GM23338 (cell line): ENCODE results near the gene CWC27. TPM values are rescaled to one million over a fixed set of nuclear protein-coding genes. Genes with fewer than 3 reads are reported as not detected.

ENCODE experiments used
- ATAC-seq: fragments of 200-7000 bp; cut with Tn5 transposase; 3 replicates; pipeline ENCODE4 v1.9.1; 2020
- DNase-seq: peaks from one replicate; pipeline ENCODE4 v3.0.0-alpha.2; 2015; ENCODE audit warnings: low spot score
- H2AFZ ChIP-seq: fragments of 200-600 bp; sonication (generic); 2 replicates; pipeline ENCODE4 v1.8.0; 2016; ENCODE audit warnings: antibody characterized with exemption, mild to moderate bottlenecking, moderate library complexity
- H3F3A ChIP-seq: fragments of 200-600 bp; sonication (generic); replicated peaks from 2 replicates; pipeline ENCODE4 v1.8.0; 2017; ENCODE audit warnings: antibody characterized with exemption, mixed run types, low read depth
- H3K27ac ChIP-seq: fragments of 200-600 bp; sonication (generic); 2 replicates; pipeline ENCODE4 v1.6.1; 2016; ENCODE audit warnings: low read depth
- H3K27me3 ChIP-seq: fragments of 200-600 bp; sonication (generic); 2 replicates; pipeline ENCODE4 v1.8.0; 2016; ENCODE audit warnings: mild to moderate bottlenecking, mixed run types, moderate library complexity; ENCODE audit not compliant: insufficient read depth
- H3K36me3 ChIP-seq: fragments of 200-600 bp; sonication (generic); 2 replicates; pipeline ENCODE4 v1.8.0; 2016; ENCODE audit warnings: mild to moderate bottlenecking; ENCODE audit not compliant: insufficient read depth
- H3K4me1 ChIP-seq: fragments of 200-600 bp; sonication (generic); 2 replicates; pipeline ENCODE4 v1.8.0; 2016; ENCODE audit warnings: mild to moderate bottlenecking, moderate library complexity; ENCODE audit not compliant: insufficient read depth
- H3K4me2 ChIP-seq: fragments of 200-600 bp; sonication (generic); 2 replicates; pipeline ENCODE4 v1.7.1; 2017; ENCODE audit warnings: mixed run types
- H3K4me3 ChIP-seq: fragments of 200-600 bp; sonication (generic); 2 replicates; pipeline ENCODE4 v1.6.1; 2016; ENCODE audit warnings: mixed run types
- H3K79me2 ChIP-seq: fragments of 200-600 bp; sonication (generic); replicated peaks from 2 replicates; pipeline ENCODE4 v1.8.0; 2017; ENCODE audit warnings: mild to moderate bottlenecking; ENCODE audit not compliant: insufficient read depth
- H3K9me2 ChIP-seq: fragments of 200-600 bp; sonication (generic); 2 replicates; pipeline ENCODE4 v1.8.0; 2017; ENCODE audit not compliant: insufficient read depth
- H4K20me1 ChIP-seq: fragments of 200-600 bp; sonication (generic); replicated peaks from 2 replicates; pipeline ENCODE4 v1.8.0; 2017; ENCODE audit warnings: mild to moderate bottlenecking; ENCODE audit not compliant: insufficient read depth
- H3K27ac Mint-ChIP-seq: 2 replicates; pipeline ENCODE4 v1.8.0; 2020; ENCODE audit warnings: inconsistent platforms, mild to moderate bottlenecking, moderate library complexity, mixed read lengths
- H3K27me3 Mint-ChIP-seq: 3 replicates; pipeline ENCODE4 v1.8.0; 2022; ENCODE audit warnings: low read depth, mild to moderate bottlenecking, moderate library complexity, mixed read lengths, inconsistent platforms; ENCODE audit not compliant: insufficient read depth, poor library complexity
- H3K36me3 Mint-ChIP-seq: 3 replicates; pipeline ENCODE4 v1.8.0; 2021; ENCODE audit warnings: low read depth, mild to moderate bottlenecking, inconsistent platforms, moderate library complexity, mixed read lengths
- H3K4me1 Mint-ChIP-seq: 3 replicates; pipeline ENCODE4 v1.8.0; 2020; ENCODE audit warnings: mild to moderate bottlenecking, inconsistent platforms, mixed read lengths
- H3K4me3 Mint-ChIP-seq: 3 replicates; pipeline ENCODE4 v1.8.0; 2021; ENCODE audit warnings: moderate library complexity, mild to moderate bottlenecking, inconsistent platforms, mixed read lengths
- H3K9me3 Mint-ChIP-seq: 3 replicates; pipeline ENCODE4 v1.8.0; 2020; ENCODE audit warnings: moderate library complexity, mild to moderate bottlenecking, inconsistent platforms, mixed read lengths
- ETS1 ChIP-seq: IDR thresholded peaks from 2 replicates; pipeline ENCODE4 v1.6.1; 2016; ENCODE audit warnings: antibody characterized with exemption
- EZH2 ChIP-seq: fragments of 200-600 bp; sonication (generic); IDR thresholded peaks from one replicate; pipeline ENCODE4 v1.8.0; 2017; ENCODE audit warnings: antibody characterized with exemption, mild to moderate bottlenecking, low read depth; ENCODE audit not compliant: unreplicated experiment
- JUNB ChIP-seq: IDR thresholded peaks from one replicate; pipeline ENCODE4 v1.6.1; 2016; ENCODE audit warnings: antibody characterized with exemption; ENCODE audit not compliant: unreplicated experiment
- NANOG ChIP-seq: IDR thresholded peaks from 2 replicates; pipeline ENCODE4 v1.6.1; 2016; ENCODE audit warnings: antibody characterized with exemption, borderline replicate concordance
- POLR2AphosphoS5 ChIP-seq: IDR thresholded peaks from 2 replicates; pipeline ENCODE4 v1.6.1; 2016; ENCODE audit warnings: antibody characterized with exemption, low read depth
- STAT1 ChIP-seq: IDR thresholded peaks from one replicate; pipeline ENCODE4 v1.6.1; 2016; ENCODE audit warnings: antibody characterized with exemption; ENCODE audit not compliant: unreplicated experiment
- ZNF462 ChIP-seq: fragments of 250-450 bp; sonication (Bioruptor Pico); IDR thresholded peaks from 2 replicates; pipeline ENCODE4 v1.5.0; 2020; ENCODE audit warnings: mild to moderate bottlenecking, moderate library complexity
- polyA plus RNA-seq: library from polyadenylated mRNA; unstranded; fragments of >200 nt; fragmentation: Nextera tagmentation; extraction: Ambion mirVana; gene quantifications from 2 replicates; pipeline ENCODE4 v1.2.1, GENCODE V29; 2016
- total RNA-seq: library from RNA; depleted of rRNA; stranded (reverse); fragments of >200 nt; shearing (Covaris generic); gene quantifications from 2 replicates; pipeline ENCODE4 v1.2.3, GENCODE V29; 2014

The CWC27 gene
- total and polyA plus RNA-seq, 2 experiments from 2014 or later: 27.7 to 115 TPM

GRCh38 chr5:64773533-64773932 lies 4.8 kb downstream of the CWC27 start (continued):
- TF ChIP-seq ZNF462: no peak
- no peak for TF ChIP-seq POLR2AphosphoS5
- no peak for TF ChIP-seq STAT1
- TF ChIP-seq NANOG: no peak
- no peak for TF ChIP-seq EZH2

- Histone ChIP-seq H3K4me3 (no peak overlapping the region), H2AFZ (no peak overlapping the region), H3K36me3 (no peaks in the 10 kb centered on the region; the same call in 1 of the 2 replicates), H3K27me3 (no peaks in the 10 kb centered on the region), H3K79me2 (peaks cover 47% of the 10 kb centered on the region), H3K4me1 (no peaks in the 10 kb centered on the region; the same call in 1 of the 2 replicates), H3K9me2 (no peaks in the 10 kb centered on the region), H3K27ac (no peak overlapping the region), H4K20me1 (no peaks in the 10 kb centered on the region; the same call in none of the 2 replicates), H3K4me2 (no peak overlapping the region), H3F3A (no peaks in the 10 kb centered on the region)
- Mint-ChIP-seq H3K27me3 (no peaks in the 10 kb centered on the region), H3K9me3 (no peaks in the 10 kb centered on the region), H3K4me3 (no peak overlapping the region), H3K4me1 (peaks cover under 1% of the 10 kb centered on the region; the same call in 2 of the 3 replicates), H3K36me3 (peaks cover 11% of the 10 kb centered on the region; the same call in 2 of the 3 replicates), H3K27ac (no peak overlapping the region)
- no peak for DNase-seq
- ATAC-seq: no peak
- TF ChIP-seq POLR2AphosphoS5 (no peak), JUNB (no peak), ZNF462 (no peak), ETS1 (no peak)
Measured at GRCh38 chr5:64775291-64775690, 6.6 kb downstream of the CWC27 start.
